Cardiac muscle cell (in vitro differentiated cells and primary cell): ENCODE results near the gene KCNJ10. TPM values are rescaled to one million over a fixed set of nuclear protein-coding genes. Genes with fewer than 3 reads are reported as not detected.

ENCODE experiments used
- DNase-seq, 2 donors: peaks; one replicate each; pipeline versions ENCODE4 v3.0.0 to v3.0.0-alpha.2; 2010 to 2017; ENCODE audit warnings: low read depth in 1 of 2, low spot score in 1 of 2
- H3K27ac ChIP-seq: fragments of 200-600 bp; sonication (generic); 2 replicates; pipeline ENCODE4 v1.5.1; 2016
- H3K27me3 ChIP-seq: fragments of 200-600 bp; sonication (generic); 2 replicates; pipeline ENCODE4 v1.6.0; 2016; ENCODE audit warnings: control low read depth
- H3K36me3 ChIP-seq: fragments of 200-600 bp; sonication (generic); 2 replicates; pipeline ENCODE4 v1.5.1; 2016; ENCODE audit warnings: control low read depth
- H3K4me1 ChIP-seq: fragments of 200-600 bp; sonication (generic); 2 replicates; pipeline ENCODE4 v1.8.1; 2017; ENCODE audit warnings: low read depth, mild to moderate bottlenecking, mixed run types
- H3K4me3 ChIP-seq: fragments of 200-600 bp; sonication (generic); 2 replicates; pipeline ENCODE4 v1.5.1; 2016; ENCODE audit warnings: mild to moderate bottlenecking
- H3K9me3 ChIP-seq: fragments of 200-600 bp; sonication (generic); 2 replicates; pipeline ENCODE4 v1.5.1; 2017; ENCODE audit warnings: low read depth, mild to moderate bottlenecking, control low read depth
- CTCF ChIP-seq: IDR thresholded peaks from 2 replicates; pipeline ENCODE4 v1.5.1; 2012; ENCODE audit warnings: low read depth, mild to moderate bottlenecking, low read length
- polyA plus RNA-seq: library from polyadenylated mRNA; unstranded; fragments of >200 nt; fragmentation: Nextera tagmentation; extraction: Ambion mirVana; gene quantifications from 2 replicates; pipeline ENCODE4 v1.2.1, GENCODE V29; 2016
- total RNA-seq: library from RNA; depleted of rRNA; stranded (reverse); fragments of >200 nt; gene quantifications from 2 replicates; pipeline ENCODE4 v1.2.3, GENCODE V29; 2016

The KCNJ10 gene
- total and polyA plus RNA-seq, 2 experiments from 2014 or later: 0.35 to 0.42 TPM

DNA sequence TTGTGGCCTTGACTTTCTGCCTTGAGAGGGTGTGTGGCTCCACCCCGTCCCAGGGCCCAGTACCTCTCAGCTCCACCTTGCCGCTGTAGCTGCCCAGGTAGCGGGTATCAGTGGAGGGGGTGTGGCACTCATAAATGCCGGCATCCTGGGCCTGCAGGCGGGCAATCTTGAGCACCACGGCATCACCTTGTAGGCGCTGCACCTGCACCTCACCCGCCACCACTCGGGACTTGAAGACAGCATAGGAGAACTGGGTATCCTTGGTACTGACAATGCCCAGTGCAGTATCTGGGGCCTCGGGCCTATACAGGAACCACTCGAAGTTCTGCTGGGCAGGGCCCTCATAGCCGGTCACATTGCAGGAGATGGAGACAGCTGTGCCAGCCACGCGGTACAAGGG is 24.8 kb upstream of the KCNJ10 start:
- no peaks in the 10 kb centered on the region for H3K9me3 ChIP-seq
- peaks cover 5% of the 10 kb centered on the region for H3K4me1 ChIP-seq
- H3K27me3 ChIP-seq: no peaks in the 10 kb centered on the region
- no peak overlapping the region for H3K27ac ChIP-seq
- no peak for DNase-seq
- no peaks in the 10 kb centered on the region for H3K36me3 ChIP-seq
- no peak overlapping the region for H3K4me3 ChIP-seq
- TF ChIP-seq CTCF: no peak

- TF ChIP-seq CTCF: no peak
- Histone ChIP-seq H3K4me1 (peaks cover 3% of the 10 kb centered on the region), H3K4me3 (no peak overlapping the region), H3K36me3 (no peaks in the 10 kb centered on the region), H3K27ac (no peak overlapping the region), H3K9me3 (no peaks in the 10 kb centered on the region), H3K27me3 (no peaks in the 10 kb centered on the region)
- DNase-seq: no peak
Observed at GRCh38 chr1:160094291-160094625, 24.3 kb upstream of the KCNJ10 start.

DNA sequence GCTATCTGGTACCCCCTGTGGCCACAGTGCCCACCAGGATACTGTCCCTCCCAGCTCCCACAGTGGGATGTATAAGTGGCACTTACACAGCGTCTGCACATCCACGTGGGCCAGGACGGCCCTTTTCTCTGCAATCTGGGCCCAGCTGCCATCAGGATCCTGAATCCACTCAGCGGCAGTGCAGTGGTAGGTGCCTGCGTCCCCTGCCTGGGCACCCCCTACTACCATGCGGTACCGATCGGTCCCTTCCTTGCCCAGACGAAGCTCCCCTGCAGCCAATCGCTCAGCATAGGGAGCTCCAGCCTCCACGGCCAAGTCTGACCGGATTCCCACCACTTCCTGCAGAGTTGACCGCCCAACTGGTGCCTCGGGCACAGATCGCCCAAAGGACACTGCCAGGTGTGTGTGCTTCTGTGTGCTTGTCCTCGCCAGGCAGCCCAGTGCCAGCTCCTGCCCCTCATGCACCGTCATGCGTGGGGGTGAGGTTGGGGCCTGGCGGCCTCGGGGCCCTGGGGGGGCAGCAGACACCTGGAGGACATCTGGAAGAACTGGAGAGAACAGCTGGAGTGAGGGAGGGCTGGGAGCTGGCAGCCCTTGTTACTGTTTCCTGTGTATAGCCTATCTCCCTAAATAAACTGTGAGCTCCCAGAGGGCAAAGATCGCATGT is 23.8 kb upstream of the KCNJ10 start:
- H3K27ac ChIP-seq: no peak overlapping the region
- H3K9me3 ChIP-seq: no peaks in the 10 kb centered on the region
- H3K4me1 ChIP-seq: no peaks in the 10 kb centered on the region
- no peak overlapping the region for H3K4me3 ChIP-seq
- no peaks in the 10 kb centered on the region for H3K36me3 ChIP-seq
- DNase-seq: no peak
- TF ChIP-seq CTCF: no peak
- H3K27me3 ChIP-seq: no peaks in the 10 kb centered on the region

DNA sequence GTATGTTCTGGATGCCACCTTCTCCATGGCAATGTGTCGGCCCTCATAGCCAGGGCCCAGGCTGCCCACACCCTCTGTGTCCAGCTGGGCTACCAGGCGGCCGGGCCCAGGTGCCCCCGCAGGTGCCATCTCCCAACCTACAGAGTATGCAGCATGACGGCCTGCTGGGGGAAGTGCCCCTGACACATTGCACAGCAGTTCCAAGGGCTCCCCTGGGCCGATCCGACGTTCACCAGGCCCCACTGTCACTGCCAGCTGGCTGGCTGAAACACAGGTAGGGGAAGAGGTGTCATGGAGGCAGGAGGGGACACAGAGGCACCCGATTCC is 23.1 kb upstream of the KCNJ10 start:
- Histone ChIP-seq H3K4me3 (no peak overlapping the region), H3K9me3 (no peaks in the 10 kb centered on the region), H3K27me3 (no peaks in the 10 kb centered on the region), H3K4me1 (no peaks in the 10 kb centered on the region), H3K27ac (no peak overlapping the region), H3K36me3 (no peaks in the 10 kb centered on the region)
- no peak for DNase-seq
- no peak for TF ChIP-seq CTCF

DNA sequence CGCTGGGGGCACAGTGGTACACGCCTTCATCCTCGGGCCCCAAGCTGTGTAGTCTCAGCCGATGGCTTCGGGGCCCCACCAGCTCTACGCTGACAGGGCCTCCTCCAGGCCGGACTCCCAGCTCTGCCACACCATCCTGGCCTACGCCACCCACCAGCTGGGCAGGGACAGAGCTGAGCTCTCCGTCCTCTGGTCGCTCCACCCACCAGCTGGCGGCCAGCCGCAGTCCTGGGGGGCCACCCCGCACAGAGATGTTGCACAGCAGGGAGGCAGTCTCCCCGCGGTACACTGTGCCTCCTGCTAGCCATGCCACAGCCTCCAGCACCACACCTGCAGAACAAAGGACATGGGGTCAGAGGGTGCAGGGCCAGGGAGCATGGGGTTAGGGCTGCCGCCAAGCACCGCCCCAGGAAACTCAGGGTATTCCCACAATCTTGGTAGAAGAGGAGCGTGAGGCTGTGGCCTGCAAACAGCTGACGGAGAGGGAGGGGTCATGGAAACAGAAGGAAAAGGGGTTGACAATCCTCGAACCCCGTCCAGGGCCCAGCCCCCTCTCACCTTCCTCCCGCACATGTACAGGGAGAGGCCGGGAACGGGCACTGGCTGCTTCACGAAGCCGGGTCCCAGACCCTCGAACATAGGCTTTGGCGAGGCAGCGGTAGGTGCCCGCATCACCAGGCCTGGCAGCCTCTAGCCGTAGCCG is 22.6 kb upstream of the KCNJ10 start:
- Histone ChIP-seq H3K9me3 (no peaks in the 10 kb centered on the region), H3K36me3 (no peaks in the 10 kb centered on the region), H3K27me3 (no peaks in the 10 kb centered on the region), H3K4me1 (no peaks in the 10 kb centered on the region), H3K4me3 (no peak overlapping the region), H3K27ac (no peak overlapping the region)
- no peak for DNase-seq
- no peak for TF ChIP-seq CTCF
